Dendritic cell treated with granulocyte-macrophage colony-stimulating factor and Interleukin-4, amounts not matched to agents 40 ng/mL and 50 ng/mL, for 4 days (primary cell): ENCODE results near the gene BAG3.

Experiments
- H3K27ac Mint-ChIP-seq: one replicate; pipeline ENCODE4 v1.8.0; 2022; ENCODE audit warnings: mild to moderate bottlenecking, mixed read lengths
- H3K27me3 Mint-ChIP-seq: one replicate; pipeline ENCODE4 v1.8.0; 2022; ENCODE audit warnings: mild to moderate bottlenecking, mixed read lengths
- H3K36me3 Mint-ChIP-seq: one replicate; pipeline ENCODE4 v1.8.0; 2022; ENCODE audit warnings: low read depth, mixed read lengths
- H3K4me1 Mint-ChIP-seq: one replicate; pipeline ENCODE4 v1.8.0; 2022; ENCODE audit warnings: low read depth, mixed read lengths
- H3K4me3 Mint-ChIP-seq: one replicate; pipeline ENCODE4 v1.8.0; 2022; ENCODE audit warnings: mild to moderate bottlenecking, moderate library complexity, mixed read lengths
- H3K9me3 Mint-ChIP-seq: one replicate; pipeline ENCODE4 v1.8.0; 2022; ENCODE audit warnings: mixed read lengths
- intact Hi-C: fragments of 100-400 bp; cut with micrococcal nuclease; formaldehyde crosslinking; loops from one replicate; pipeline ENCODE4 v1.15.0; 2022

Gene BAG3

DNA sequence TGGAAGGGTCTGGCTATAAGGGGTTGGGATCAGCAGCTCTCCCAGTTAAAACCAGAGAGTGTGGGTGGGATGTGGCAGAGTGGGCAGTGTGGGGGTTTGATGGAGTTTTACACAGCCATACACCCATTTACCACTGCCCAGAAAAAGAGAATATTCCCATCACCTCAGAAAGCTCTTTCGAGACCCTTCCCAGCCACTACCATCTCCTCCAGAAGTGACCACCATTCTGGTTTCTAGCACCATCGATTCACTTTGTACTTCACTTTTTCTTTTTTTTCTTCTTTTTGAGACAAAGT, 15.5 kb downstream of the BAG3 start:
- Mint-ChIP-seq H3K9me3 (no peaks in the 10 kb centered on the region), H3K36me3 (peaks cover 22% of the 10 kb centered on the region), H3K27me3 (no peaks in the 10 kb centered on the region), H3K27ac (no peak overlapping the region), H3K4me3 (no peak overlapping the region), H3K4me1 (no peaks in the 10 kb centered on the region)
- intact Hi-C loops: no loop called here

DNA sequence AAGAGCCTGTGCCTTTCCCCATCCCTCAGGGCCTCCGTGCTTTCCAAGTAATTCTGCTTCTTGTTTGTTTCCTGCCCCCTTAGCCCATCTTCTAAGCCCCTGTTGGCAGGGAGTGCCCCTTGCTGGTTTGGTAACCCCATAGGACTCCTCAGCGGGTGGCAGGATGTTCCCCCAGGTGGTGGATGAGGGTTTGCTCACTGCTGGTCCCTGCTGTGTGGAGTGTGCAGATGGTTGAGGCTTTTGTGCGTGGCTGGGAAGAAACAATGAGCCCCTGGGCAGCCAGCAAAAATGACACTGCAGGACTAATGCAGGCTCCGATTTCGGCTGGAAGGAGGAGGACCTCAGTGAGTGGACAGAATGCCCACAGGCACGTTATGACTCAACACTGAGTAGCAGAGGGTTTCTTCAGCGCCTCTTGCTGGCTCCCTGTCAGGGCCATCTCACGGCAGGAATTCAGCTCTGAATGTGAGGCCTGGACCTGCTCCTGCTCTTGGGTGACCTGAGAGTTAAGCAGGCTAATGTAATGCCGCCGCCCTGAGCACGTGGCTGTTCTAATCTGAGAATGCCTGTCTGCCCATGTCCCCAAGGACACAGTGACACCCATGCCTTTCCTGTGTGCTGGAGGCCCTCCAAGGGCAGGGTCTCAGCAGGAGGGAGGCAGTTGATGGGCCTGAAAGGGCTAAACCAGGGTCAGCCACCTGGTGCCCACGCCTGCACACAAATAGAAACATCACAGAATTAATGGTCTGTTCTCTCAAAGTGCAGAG, 16.6 kb downstream of the BAG3 start:
- intact Hi-C loops: no loop called here
- no peak overlapping the region for H3K27ac Mint-ChIP-seq
- no peak overlapping the region for H3K4me3 Mint-ChIP-seq
- peaks cover 33% of the 10 kb centered on the region for H3K36me3 Mint-ChIP-seq
- no peaks in the 10 kb centered on the region for H3K9me3 Mint-ChIP-seq
- H3K27me3 Mint-ChIP-seq: no peaks in the 10 kb centered on the region
- no peaks in the 10 kb centered on the region for H3K4me1 Mint-ChIP-seq

DNA sequence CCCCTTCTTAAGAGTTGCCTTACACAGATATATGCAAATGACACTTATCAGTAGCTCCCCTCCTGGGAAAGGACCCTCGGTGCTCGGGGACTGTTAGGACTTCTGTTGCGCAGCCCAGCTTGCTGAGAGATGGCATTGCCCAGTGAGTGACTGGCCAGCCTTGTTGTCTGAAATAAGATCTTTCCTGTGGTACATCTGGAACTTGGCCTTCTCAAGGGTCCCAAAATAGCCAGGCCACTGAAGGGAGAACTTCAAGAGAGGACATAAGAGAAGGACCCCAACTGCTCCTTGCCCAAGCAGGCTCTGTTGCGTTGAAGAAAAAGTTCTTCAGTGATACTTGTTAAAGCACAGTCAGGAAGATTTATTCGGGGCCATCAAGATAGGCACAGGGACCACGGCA, 17.3 kb downstream of the BAG3 start:
- Mint-ChIP-seq H3K4me1 (no peaks in the 10 kb centered on the region), H3K27ac (no peak overlapping the region), H3K9me3 (no peaks in the 10 kb centered on the region), H3K4me3 (no peak overlapping the region), H3K36me3 (peaks cover 40% of the 10 kb centered on the region), H3K27me3 (no peaks in the 10 kb centered on the region)
- intact Hi-C loops: no loop called here

DNA sequence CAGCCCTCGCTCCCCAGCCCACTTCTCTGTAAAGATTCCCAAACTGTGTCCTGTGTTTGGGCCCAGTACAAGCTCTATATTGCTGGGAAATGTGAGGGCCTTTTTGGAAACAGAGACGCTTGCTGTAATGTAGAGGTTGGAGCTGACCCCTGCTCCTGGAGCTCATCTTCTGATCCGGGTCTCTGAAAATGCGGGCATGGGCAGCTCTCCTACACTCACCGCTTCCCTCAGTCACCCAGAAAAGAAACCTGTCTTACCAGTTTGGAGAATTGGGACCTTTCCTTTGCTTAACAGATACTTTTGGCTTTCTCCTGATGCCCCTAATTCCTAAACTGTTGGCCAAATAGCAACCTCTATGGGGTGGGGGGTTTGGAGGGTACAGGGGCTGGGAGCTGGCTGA, 18.2 kb downstream of the BAG3 start:
- Mint-ChIP-seq H3K36me3 (peaks cover 49% of the 10 kb centered on the region), H3K9me3 (no peaks in the 10 kb centered on the region), H3K27me3 (no peaks in the 10 kb centered on the region), H3K4me1 (no peaks in the 10 kb centered on the region), H3K4me3 (no peak overlapping the region), H3K27ac (no peak overlapping the region)
- intact Hi-C loops: no loop called here

DNA sequence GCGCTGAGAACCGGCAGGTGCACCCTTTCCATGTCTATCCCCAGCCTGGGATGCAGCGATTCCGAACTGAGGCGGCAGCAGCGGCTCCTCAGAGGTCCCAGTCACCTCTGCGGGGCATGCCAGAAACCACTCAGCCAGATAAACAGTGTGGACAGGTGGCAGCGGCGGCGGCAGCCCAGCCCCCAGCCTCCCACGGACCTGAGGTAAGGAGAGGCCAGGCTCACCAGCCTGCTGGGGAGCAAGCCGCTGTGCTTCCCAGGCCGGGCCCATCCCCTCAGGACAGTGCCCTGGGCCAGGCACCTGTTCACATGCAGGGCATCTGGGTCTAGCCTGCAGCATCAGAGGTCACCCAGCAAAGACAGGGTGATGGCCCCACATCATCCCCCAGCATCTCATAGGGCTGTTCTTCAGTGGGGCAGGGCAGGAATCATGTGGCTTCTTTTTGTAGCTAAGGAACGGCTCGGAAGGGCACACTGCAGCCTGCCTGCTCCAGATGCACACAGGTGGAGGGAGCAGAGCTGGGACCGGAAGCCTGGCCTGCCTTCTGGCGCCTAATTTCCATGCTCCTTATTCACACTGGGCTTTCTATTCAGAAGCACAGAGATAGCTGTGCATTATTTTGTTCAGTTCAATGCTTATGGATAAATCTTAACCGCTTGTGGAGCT, 18.9 kb downstream of the BAG3 start:
- H3K27me3 Mint-ChIP-seq: no peaks in the 10 kb centered on the region

DNA sequence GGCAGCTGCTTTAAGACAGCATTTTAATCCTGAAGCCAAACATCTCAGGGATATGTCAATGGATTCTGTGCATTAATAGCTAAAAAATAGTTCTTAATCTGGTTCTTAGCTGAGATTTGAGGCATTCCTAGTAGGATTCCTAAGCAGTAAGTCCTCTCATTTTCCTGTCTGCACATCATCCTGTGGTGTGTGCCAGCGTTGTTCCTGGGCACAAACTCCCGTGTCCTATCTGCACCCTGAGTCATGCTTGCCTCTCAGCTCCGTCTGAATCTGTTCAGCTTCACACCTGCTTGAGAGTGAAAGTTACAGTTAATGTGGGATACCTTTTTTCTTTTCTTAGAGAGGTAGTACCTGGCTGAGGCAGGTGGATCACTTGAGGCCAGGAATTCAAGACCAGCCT, 19.5 kb downstream of the BAG3 start:
- Mint-ChIP-seq H3K4me1 (no peaks in the 10 kb centered on the region), H3K9me3 (no peaks in the 10 kb centered on the region), H3K27ac (no peak overlapping the region), H3K36me3 (peaks cover 51% of the 10 kb centered on the region), H3K4me3 (no peak overlapping the region), H3K27me3 (no peaks in the 10 kb centered on the region)
- intact Hi-C loops: no loop called here

More for the DNA sequence above, 18.9 kb downstream of the BAG3 start:
- Mint-ChIP-seq H3K36me3 (peaks cover 51% of the 10 kb centered on the region), H3K4me3 (no peak overlapping the region), H3K9me3 (no peaks in the 10 kb centered on the region), H3K4me1 (no peaks in the 10 kb centered on the region), H3K27ac (no peak overlapping the region)
- intact Hi-C loops: no loop called here

DNA sequence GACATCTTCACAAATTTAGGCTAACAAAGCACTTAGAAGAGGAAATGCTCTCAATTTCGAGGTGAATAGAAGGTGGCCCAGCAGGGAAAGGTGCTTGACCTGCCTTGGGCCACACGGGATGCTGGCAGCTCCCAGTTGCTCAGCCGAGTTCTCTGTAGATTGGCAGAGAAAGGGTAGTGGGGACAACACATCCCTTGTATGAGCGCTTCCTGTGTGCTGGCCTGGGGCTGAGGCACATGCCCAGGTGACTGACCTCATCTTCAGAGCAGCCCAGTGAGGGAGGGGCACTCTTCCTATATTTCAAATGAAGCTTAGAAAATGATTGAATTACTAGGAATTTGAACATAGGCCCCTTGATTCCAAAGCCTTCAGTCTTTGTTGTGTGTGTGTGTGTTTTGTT, 20.2 kb downstream of the BAG3 start:
- H3K27me3 Mint-ChIP-seq: no peaks in the 10 kb centered on the region
- H3K4me1 Mint-ChIP-seq: no peaks in the 10 kb centered on the region
- intact Hi-C loops: no loop called here
- H3K27ac Mint-ChIP-seq: no peak overlapping the region
- H3K9me3 Mint-ChIP-seq: no peaks in the 10 kb centered on the region
- H3K36me3 Mint-ChIP-seq: peaks cover 55% of the 10 kb centered on the region
- no peak overlapping the region for H3K4me3 Mint-ChIP-seq

DNA sequence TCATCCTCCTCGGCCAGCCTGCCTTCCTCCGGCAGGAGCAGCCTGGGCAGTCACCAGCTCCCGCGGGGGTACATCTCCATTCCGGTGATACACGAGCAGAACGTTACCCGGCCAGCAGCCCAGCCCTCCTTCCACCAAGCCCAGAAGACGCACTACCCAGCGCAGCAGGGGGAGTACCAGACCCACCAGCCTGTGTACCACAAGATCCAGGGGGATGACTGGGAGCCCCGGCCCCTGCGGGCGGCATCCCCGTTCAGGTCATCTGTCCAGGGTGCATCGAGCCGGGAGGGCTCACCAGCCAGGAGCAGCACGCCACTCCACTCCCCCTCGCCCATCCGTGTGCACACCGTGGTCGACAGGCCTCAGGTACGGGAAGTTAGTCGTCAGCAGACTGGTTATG, 21.1 kb downstream of the BAG3 start:
- peaks cover 64% of the 10 kb centered on the region for H3K36me3 Mint-ChIP-seq
- H3K9me3 Mint-ChIP-seq: no peaks in the 10 kb centered on the region
- no peaks in the 10 kb centered on the region for H3K4me1 Mint-ChIP-seq
- H3K27ac Mint-ChIP-seq: no peak overlapping the region
- H3K27me3 Mint-ChIP-seq: no peaks in the 10 kb centered on the region
- intact Hi-C loops: no loop called here
- H3K4me3 Mint-ChIP-seq: no peak overlapping the region

DNA sequence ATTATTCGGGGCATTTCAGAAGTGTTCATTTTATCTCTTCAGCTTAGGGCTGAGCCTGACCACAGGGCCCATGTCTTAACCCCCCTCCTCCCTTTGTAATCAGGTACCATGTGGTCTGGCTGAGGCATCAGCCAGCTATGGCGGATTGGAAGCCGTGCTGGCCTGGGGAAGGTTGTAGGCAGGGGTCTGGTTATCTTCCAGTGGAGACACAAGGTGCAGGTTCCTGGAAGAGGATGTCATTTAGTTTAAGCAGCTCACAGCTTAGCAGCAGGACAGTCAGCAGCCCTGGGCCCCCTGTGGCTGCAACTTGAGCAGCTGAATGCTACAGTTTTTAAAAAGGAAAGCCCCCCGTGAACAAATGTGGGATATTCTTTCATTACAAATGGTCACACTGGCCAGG, 22.1 kb downstream of the BAG3 start:
- Mint-ChIP-seq H3K4me3 (no peak overlapping the region), H3K36me3 (peaks cover 71% of the 10 kb centered on the region), H3K9me3 (no peaks in the 10 kb centered on the region), H3K4me1 (no peaks in the 10 kb centered on the region), H3K27ac (no peak overlapping the region), H3K27me3 (no peaks in the 10 kb centered on the region)
- intact Hi-C loops: no loop called here

DNA sequence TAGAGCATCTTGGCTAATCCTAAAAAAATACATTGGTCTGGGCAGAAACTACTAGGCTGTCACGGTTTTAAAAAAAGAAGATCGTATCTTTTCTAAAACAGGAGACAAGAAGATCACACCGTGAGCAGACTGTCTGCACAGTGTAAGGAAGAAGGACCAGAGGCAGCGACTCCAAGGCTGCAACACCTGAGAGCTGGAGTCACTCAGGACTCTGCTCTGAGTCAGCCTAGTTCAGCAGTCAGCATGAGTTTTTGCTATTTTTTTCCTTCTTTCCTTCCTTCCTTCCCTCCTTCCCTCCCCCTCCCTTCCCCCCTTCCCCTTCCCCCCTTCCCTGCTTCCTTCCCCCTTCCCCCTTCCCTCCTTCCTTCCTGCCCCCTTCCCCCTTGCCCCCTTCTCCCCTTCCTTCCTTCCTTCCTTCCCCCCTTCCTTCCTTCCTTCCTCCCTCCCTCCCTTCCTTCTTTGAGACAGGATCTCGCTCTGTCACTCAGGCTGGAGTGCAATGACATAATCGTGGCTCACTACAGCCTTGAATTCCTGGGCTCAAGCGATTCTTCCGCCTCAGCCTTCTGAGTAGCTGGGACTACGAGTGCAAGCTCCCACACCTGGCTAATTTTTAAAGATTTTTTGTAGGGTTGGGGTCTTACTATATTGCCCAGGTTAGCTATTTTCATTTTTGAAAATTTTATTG, 24.4 kb downstream of the BAG3 start:
- no peaks in the 10 kb centered on the region for H3K9me3 Mint-ChIP-seq
- H3K4me1 Mint-ChIP-seq: peaks cover 15% of the 10 kb centered on the region
- H3K4me3 Mint-ChIP-seq: no peak overlapping the region
- H3K27ac Mint-ChIP-seq: no peak overlapping the region
- no peaks in the 10 kb centered on the region for H3K27me3 Mint-ChIP-seq
- peaks cover 60% of the 10 kb centered on the region for H3K36me3 Mint-ChIP-seq
- intact Hi-C loops: no loop called here

DNA sequence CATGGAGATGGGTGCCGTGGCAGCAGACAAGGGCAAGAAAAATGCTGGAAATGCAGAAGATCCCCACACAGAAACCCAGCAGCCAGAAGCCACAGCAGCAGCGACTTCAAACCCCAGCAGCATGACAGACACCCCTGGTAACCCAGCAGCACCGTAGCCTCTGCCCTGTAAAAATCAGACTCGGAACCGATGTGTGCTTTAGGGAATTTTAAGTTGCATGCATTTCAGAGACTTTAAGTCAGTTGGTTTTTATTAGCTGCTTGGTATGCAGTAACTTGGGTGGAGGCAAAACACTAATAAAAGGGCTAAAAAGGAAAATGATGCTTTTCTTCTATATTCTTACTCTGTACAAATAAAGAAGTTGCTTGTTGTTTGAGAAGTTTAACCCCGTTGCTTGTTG, 25.9 kb downstream of the BAG3 start:
- peaks cover 45% of the 10 kb centered on the region for H3K36me3 Mint-ChIP-seq
- peaks cover 2% of the 10 kb centered on the region for H3K27me3 Mint-ChIP-seq
- intact Hi-C loops: no loop called here
- H3K9me3 Mint-ChIP-seq: no peaks in the 10 kb centered on the region
- no peak overlapping the region for H3K4me3 Mint-ChIP-seq
- H3K4me1 Mint-ChIP-seq: peaks cover 30% of the 10 kb centered on the region
- H3K27ac Mint-ChIP-seq: no peak overlapping the region

DNA sequence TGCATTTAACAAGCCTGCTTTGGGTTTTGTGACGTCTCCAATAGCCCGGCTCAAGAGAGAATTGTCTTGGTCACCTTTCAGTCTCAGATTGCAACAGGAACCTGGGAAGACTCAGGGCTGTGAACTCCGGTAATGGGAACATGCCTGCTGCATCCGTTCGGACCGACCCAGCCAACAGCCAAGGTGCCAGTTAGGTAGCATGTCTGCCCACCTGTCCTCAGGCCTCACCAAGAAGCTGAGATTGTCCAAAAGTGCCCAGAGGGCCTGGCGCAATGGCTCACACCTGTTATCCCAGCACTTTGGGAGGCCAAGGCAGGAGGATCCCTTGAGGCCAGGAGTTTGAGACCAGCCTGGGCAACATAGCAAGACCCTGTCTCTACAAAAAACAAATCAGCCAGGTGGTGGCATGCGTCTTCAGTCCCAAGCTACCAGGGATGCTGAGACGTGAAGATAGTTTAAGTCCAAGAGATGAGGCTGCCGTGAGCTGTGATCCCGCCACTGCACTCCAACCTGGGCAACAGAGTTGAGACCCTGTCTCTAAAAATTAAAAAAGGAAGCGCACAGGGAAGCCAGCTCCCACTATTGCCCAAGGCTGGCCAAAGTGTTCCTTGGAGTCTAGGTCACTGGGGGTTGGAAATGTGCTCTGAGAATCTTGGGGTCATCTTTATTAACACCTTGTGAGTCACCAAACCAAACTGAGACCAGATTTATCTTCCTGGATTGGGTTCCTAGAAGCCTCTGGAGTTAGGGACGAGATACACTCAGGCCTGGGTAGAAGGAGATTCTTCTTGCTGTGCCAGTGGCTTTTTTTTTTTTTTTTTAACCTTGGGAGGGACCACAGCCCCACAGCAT, 26.9 kb downstream of the BAG3 start:
- H3K9me3 Mint-ChIP-seq: no peaks in the 10 kb centered on the region
- H3K36me3 Mint-ChIP-seq: peaks cover 35% of the 10 kb centered on the region
- intact Hi-C loops: no loop called here
- H3K4me3 Mint-ChIP-seq: no peak overlapping the region
- H3K27me3 Mint-ChIP-seq: peaks cover 2% of the 10 kb centered on the region
- H3K4me1 Mint-ChIP-seq: peaks cover 35% of the 10 kb centered on the region
- H3K27ac Mint-ChIP-seq: no peak overlapping the region

DNA sequence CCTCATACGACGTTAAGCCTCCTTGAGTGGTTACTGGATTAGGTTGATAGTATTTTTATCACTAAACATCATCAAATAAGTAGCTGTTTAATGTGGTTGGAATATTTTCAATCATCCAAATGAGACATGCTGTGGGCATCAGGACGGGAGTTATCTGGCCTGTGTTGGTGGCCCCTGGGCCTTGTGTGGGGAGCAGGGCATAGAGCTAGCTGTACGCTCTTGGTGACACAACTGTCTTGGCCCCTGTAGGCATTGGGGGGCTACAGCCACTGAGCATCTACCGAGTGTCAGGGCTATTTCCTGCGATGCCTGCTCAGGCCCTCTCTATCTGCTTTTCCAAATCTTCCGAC, 28.3 kb downstream of the BAG3 start:
- Mint-ChIP-seq H3K4me3 (no peak overlapping the region), H3K36me3 (peaks cover 21% of the 10 kb centered on the region), H3K9me3 (no peaks in the 10 kb centered on the region), H3K27ac (no peak overlapping the region), H3K4me1 (peaks cover 35% of the 10 kb centered on the region), H3K27me3 (peaks cover 2% of the 10 kb centered on the region)
- intact Hi-C loops: no loop called here

DNA sequence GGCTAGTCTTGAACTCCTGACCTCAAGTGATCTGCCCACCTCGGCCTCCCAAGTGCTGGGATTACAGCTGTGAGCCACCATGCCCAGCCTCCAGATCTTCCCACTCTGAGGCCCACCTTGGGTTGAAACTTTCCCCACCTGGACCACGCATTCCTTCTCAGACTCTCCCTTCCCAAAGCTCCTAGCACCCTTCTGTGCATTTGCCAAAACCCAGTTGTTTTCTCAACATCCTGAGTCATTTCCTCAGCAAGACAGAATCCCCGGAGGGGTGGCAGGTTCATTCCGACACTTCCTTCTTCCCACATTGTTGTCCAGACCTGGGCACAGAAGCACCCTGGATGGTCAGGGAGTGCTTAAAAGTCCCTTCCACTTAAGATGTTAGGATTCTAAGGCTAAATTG, 28.9 kb downstream of the BAG3 start:
- H3K9me3 Mint-ChIP-seq: no peaks in the 10 kb centered on the region
- intact Hi-C loops: no loop called here
- peaks cover 35% of the 10 kb centered on the region for H3K4me1 Mint-ChIP-seq
- H3K27me3 Mint-ChIP-seq: peaks cover 2% of the 10 kb centered on the region
- no peak overlapping the region for H3K27ac Mint-ChIP-seq
- H3K4me3 Mint-ChIP-seq: no peak overlapping the region
- peaks cover 20% of the 10 kb centered on the region for H3K36me3 Mint-ChIP-seq
